HG03565 (cell line): ENCODE measurements around the gene NOL7.

Source experiments
- ATAC-seq: cut with Tn5 transposase; IDR thresholded peaks from one replicate; pipeline ENCODE4 v1.9.1; 2021; ENCODE audit warnings: mild to moderate bottlenecking, moderate library complexity; ENCODE audit not compliant: unreplicated experiment

The NOL7 gene

DNA sequence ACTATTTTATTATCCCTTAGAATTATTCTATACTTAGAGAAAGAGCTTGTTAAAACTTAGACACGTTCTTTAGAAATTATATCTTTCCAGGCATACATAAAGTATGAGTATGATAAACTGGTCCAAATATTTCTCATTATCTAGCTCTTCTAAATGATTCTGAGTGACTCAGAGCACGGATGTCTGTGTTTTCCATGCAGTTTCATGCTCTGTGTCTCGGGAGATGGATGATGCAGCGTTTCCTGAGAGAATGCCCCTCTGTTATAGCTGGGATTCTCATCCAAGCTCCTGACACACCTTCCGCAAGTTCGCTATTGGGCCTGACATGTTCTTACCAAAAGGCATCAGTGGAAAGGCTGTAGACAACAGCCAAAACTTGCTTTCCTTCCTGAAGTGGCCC lies 21.4 kb upstream of the NOL7 start:
- ATAC-seq = no peak

DNA sequence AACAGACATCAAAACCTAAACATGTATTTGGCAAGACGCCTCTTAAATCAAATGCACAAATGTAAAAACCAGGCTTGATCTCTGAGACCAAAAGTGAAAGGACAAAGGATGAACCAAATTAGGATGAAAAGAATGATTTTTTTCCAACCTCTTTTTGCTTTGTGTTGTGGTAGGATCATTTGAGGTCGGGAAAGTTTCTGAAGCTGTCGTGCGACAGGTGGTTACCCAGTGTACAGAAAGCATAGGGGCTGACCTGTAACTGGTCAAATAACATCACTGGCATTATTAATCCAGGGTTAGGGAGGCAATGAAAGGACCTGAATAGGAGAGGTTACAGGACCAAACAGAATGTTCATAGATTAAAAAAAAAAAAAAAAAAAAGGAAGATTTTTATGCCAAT lies 18.1 kb upstream of the NOL7 start:
- ATAC-seq = no peak

DNA sequence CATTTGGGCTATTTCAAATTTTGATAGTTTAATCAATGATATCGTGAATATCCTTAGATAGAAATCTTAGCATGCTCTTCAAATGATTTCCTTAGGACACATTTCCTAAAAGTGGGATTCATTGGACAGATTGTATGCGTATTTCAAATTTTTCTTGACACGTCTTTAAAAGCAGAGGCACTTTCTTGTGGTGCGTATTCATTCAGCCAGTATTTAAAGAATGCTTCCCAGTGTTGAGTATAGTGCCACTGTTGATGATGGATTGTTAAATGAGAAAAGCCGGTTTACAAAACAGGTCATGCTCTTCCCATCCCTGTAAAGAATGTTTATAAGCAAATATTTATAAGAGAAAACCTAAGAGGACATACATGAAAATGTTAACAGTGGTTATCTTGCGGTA lies 15.1 kb upstream of the NOL7 start:
- no peak for ATAC-seq

DNA sequence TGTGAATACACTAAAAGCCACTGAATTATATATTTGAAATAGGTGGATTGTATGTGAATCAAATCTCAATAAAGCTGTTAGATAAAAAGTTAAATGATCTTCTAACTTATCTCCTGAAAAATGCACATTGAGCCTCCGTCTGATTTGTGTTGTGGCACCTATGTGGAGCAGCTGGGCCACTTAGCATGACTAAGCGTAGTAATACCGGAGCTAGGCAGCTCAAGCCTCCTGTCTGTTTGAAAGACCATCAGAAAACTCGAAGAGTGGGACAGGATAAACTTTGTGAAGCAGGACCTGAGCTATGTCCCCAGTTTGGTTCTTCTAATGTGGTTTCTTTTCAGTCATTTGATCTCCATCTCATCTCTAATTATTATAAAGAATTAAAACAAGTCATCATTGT lies 11.0 kb upstream of the NOL7 start:
- ATAC-seq = no peak

DNA sequence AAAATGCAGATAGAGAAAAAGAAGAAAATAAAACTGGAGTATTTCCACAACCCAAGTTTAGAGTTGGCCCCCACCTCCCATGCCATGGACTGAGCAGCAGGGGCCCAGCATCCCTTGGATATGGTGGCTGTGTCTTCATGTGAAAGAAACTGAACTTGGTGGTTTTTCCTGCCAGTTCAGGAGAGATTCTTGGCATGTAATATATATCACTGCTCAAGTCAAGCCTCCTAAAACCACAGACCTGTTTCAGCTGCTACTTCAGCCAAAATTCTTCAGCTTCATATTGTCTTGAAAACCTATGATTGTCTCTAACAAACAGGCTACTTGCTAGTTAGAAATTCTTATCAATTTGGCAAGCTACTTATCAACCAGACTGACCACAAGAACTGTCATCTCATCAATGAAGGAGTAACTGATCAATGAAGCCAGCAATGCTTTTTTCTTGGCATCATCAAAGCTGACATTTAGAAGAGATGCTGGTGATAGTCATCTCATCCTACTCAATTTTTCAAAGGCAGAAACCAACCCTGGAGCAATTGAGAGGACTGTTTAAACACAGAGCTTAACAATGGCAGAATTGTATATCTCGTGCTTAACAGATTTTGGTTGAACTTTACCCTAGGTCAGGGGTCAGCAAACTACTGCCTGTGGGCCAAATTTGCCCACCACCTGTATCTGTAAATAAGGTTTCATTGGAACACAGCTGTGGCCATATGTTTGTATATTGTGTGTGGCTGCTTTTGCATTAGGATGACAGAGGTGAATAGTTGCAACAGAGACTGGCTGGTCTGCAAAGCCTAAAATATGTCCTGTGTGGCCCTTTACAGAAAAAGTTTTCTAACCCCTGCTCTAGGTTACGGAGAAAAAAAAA lies 10.4 kb upstream of the NOL7 start:
- ATAC-seq = no peak

DNA sequence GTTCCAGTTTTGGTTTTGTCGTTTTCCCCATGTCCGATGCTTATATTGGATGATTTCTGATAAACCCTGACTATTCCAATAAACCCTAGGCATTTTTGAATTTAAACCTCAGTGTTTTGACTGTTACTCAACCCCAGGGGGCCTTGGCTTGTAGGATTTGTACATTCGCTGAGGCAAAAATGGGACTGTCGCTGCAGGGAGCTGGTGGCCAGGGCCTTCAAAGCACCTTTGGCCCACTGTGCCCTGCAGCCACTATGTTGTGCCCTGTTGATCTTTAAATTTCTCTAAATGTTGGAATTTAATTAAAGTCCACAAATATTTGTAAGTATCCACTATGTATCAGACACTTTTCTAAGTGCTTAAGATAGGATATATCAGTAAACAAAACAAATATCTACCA lies 9.5 kb upstream of the NOL7 start:
- ATAC-seq = no peak

DNA sequence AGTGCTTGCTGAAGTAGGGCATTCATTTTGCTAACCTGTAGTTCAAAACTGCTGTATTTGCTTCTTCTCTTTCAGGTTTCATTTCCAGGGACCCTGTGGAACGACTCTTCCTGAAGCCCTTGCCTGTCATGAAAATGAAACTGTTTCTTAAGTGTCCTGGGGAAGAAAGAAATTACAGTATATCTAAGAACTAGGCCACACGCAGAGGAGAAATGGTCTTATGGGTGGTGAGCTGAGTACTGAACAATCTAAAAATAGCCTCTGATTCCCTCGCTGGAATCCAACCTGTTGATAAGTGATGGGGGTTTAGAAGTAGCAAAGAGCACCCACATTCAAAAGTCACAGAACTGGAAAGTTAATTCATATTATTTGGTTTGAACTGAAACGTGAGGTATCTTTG lies 3.4 kb upstream of the NOL7 start:
- ATAC-seq = no peak

DNA sequence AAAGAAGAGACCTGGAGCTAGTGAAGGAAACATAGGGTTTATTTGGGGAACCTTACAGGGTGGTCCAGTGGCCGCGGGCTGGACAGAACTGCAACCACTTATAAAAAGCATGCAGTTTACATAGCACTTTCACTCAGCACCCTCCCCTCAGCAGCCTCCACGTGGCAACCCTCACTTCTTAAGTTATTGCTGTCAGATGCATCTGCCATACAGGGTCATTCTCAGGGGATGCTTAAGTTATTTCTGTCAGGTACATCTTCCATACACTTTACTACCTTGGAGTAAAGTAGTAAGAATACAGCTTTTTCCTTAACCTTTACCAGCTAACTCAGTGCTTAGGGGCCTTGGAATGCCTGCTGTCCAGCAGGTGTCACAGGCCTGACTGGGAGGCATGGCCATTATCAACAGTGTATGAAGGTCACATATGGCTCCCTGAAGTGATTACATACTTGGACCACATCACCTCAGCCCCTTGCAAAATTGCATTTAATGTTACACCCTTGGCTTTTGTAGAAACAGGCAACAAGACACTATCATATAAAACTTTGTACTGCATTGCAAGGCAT lies 2.0 kb upstream of the NOL7 start:
- no peak for ATAC-seq

DNA sequence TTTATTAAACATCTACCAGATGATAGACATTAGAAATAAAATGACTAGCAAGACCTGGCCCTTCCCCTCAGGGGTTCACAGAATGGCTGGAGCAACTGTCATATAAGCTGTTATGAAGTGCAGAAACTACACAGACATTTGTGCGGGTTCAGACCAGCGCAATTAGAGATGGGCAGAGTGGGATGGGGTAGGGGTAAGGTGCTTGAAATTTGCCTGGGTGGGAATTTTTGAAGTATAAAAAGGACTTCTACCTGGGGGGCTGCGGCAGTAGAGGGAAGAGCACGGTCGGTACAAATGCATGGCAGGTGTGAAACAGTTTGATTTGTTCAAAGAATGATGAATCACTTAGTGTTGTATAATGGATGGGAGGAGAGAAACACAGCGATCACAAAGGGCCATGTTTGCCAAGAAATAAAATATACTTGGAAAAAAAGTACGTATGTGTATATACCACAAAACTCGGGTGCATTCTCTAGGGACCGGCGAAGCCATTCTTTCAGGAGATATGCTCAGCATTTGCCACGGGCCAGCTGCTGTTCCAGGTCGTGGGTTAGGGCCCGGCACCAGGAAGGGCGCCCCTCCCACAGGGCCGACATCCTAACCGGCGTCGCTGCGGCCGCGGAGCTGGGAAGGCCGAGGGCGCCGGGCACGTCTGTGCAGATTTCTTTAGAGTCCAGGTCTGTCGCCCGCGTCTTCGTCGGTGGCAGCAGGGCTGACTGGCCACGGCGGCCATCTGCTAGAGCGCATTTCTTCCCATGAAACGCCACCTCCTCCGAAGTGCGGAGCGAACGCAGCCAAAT lies 809 bp upstream of the NOL7 start:
- ATAC-seq = peak; percentile 5

DNA sequence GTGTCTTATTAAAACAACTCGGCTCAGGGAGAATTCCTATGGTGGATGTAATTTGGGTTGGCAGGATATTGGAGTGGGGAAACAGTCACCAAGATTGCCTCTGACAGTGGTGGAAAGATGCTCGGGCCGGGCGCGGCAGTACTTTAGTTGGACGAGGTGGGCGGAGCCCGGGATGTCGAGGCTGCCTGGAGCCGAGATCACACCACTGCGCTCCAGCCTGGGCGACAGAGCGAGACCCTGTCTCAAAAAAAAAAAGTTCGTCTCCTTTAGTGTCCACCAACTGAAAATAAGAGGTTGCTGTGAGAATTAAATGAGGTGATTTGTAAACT lies 621 bp downstream of the NOL7 start:
- no peak for ATAC-seq

DNA sequence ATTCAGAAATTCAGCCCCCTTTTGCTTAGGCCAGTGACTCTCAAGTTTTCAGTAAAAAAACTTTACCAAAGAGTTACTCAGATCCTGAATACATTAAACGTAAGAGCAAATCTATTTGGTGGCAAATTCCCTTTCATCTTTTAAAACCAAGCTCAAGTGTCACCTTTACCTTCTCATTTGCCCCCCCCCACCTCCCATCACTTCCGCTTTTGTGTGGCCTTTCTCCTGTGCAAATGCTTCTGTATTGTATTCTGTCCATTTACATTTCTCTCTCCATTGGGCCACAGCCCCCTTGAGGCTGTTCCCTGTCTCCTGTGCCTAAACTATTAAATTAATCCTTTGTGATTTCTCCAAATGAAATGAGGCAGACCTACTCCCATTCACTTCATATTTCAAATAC lies 1.9 kb downstream of the NOL7 start:
- ATAC-seq = no peak

DNA sequence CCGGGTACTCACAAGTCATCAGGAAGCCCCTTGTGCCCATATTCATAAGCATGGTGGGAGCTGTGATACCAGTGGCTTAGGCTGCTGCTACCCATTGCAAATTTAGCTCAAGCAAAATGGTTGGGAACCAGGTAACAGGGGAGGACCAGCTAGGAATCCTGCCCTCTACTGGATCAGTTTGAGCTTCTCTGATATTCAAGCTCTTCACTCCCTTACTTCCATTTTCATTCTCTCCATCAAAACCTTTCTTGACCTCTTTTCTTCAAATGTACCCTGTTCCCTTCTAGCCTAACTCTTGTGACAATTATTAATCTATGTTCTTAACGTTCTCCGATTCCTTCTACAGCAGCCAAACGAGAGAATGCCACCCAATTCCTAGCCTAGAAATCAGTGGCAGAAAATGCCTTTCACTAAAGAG lies 9.7 kb downstream of the NOL7 start:
- ATAC-seq = no peak

DNA sequence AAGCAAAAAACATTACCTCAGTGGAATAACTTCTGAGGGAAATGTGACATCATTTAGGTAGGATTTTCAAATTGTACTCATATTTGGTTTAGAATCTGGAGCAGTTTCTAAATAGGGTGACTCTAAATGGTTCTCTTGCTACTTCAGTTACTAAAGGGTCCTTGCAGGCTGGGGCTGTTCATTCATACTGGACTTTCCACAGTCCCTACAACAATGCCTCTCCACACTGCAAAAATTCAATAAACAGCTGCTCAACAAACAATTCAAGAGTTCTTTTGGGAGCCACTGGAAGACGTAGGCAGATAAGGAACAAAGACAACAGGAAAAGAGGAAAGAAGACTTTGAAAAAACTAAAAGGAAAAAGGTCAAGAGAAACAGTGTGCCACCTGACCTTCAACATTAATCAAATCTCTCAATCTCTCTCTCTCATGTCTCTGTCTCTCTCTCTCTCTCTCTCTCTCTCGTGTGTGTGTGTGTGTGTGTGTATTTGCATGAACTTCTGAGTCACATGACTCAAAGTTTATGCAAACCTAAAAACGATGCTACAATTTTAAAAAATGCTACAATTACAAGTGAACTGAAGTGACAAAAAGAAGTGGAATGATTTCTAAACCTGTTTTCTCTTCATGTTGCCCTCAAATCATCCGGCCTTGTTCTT lies 14.5 kb downstream of the NOL7 start:
- no peak for ATAC-seq

DNA sequence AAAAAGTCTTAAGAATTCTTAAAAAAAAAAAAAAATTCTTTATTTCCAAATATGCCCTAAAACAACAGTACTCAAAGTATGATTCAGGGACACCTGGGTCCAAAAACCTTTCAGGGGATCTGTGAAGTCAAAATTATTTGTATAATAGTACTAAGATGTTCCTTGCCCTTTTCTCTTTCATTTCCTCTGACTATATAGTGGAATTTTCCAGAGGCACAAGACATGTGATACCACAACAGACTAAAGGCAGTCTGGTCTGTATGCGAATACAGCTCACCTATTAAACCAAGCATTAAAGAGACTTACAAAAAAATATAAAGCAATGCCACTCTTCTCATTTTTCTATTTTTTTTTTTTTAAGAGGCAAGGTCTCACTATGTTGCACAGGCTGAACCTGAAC lies 15.4 kb downstream of the NOL7 start:
- no peak for ATAC-seq

DNA sequence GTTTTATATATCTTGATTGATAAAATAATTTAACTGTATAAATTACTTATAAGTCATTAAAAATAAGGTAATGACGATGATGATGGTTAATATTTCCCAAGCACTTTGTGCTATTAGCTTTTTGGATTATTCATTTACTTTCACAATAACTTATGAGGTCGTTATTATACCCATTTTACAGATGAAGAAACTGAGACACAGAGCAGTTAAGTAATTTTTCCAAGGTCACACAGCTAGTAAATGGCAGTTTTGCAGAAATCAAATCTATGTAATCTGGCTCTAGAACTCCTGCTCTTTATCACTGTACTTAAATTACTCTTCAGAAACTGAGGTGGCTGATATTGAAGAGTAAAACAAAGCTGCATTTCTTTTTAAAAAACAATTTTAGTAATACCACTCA lies 18.2 kb downstream of the NOL7 start:
- ATAC-seq = no peak

DNA sequence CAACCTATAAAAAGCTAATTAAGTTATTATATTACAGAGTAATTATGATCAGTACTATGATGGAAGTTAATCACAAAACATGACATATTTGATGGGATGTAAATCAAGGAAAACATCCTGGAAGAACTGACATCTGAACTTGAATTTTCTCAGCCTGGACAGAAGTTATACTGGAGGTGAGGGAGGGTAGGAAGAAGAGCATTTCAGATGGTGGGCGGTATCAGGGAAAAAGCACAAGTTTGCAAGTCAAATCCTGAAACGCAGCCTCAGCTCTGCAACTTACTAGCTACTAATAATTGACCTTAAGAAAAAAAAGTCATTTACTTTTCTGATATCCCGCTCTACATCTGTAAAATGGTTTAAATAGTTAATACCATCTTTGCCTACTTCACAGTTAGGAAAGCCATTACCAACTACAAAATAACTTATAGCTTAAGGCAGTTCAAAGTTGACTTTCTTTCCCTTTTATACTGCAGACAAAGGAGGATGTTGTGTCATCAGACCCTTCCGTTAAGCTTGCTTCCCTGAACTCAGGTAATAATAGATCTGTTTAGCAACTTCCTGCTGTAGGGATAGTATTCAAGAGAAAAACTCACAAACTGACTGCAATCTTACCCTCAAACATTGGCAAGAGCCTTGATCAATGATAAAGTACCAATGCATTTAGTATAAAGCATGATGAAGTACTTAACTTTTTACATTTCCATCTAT lies 21.0 kb downstream of the NOL7 start:
- ATAC-seq = no peak

DNA sequence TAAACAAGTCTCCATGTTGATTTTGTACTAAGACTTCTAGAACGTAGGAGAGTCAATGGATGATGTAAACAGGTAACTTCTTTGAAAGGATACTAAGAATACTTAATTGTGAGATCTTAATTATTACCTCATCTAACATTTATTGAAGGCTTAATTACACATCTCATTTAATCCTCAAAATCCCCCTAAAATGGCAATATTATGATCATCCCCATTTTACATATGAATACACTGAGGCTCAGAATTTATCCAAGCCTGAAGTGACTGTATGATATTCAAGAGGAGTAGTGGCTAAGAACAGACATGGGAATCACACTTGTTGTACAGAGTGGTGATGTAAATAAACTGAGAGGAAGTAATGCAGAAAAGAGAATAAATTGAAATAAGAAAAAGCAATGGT lies 22.9 kb downstream of the NOL7 start:
- ATAC-seq = no peak

DNA sequence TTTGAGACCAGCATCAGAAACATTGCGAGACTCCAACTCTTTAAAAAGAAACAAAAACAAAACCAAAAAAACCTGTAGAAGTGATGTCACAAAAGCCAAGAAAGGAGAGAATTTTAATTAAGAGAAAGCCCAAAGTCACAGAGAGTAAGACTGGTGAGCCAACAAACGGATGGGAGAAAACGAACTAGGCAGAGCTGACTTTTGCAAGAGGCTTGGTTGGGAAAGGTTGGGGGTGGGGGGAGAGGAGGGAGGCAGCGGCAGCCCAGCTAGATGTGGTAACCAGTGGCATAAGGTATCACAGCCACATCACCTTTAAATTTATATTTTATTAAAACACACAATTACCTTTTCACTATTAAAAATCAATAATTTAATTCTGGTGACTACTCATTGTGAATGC lies 23.5 kb downstream of the NOL7 start:
- no peak for ATAC-seq

DNA sequence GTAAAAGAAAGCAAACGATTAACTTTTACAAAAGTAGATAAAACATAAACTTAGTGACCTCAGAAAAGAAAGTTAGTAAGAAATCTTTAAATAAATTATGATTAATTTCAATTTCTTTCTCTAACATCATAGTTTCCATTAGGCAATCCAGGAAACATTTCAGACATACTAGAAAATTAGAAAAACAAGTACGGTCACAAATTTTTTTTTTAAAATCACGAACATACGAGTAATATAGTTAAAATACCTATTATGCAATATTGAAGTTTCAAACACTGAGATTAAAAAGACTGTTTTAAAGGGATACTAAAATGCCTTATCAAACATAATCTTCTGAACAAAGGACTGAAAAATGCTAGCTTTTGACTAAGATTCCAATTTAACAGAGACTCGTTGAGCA lies 26.2 kb downstream of the NOL7 start:
- ATAC-seq = no peak

DNA sequence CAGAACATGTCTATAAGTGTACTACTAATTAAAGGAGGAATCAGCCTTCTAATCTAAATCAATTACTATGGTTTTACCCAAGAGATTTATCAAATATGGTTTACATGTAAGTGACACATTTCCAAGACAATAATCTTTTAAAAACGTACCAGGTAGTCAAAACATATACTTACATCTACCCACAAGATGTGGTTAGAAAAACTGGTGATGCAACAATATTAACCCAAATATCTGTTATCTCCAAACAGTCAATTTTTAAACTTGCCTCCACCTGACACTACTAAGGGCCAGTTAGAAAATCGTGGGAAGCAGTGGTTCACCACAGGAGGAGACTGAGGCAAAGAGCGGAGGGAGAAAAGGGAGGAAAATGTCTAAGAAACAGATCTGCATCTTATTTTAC lies 28.0 kb downstream of the NOL7 start:
- no peak for ATAC-seq

DNA sequence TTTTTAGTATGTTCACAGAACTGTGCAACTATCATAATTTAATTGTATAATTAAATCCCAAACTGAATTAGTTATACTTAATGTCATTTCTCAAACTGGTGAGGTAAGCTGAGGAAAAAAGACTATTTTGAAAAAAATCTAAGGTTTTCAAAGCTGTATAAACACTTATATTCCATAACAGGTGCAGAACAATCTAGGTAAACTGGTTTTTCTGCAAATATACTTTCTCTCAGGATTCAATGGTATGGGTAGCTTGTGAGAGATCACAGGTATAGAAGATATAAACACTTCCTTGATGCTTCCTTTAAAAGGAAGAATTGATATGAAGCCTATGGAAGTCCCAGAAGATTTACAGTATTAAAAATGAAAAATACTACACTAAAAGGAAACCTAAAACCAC lies 33.7 kb downstream of the NOL7 start:
- no peak for ATAC-seq
